Muscle of back (tissue), 13 donors: Measurements from ENCODE around the gene NME4. TPM values are rescaled to one million over a fixed set of nuclear protein-coding genes. Genes with fewer than 3 reads are reported as not detected.
A peak's percentile ranks its signal among the peaks of the same experiment; 100 is the strongest.
"Not testable (repeated sequence)": the region's sequence is repeated elsewhere in the genome, so short reads cannot be mapped to it uniquely, and the experiment has no call there.

Experiments used
- DNase-seq, 3 donors: peaks; one replicate each; pipeline versions ENCODE4 v3.0.0 to v3.0.0-alpha.2; 2013
- long read RNA-seq, 9 donors: transcript quantifications; one replicate each; lab custom pipeline, GENCODE V29; 2026
- polyA plus RNA-seq, 10 donors: library from polyadenylated mRNA; unstranded; fragments of 120-200 nt; gene quantifications; one replicate each; pipeline ENCODE4 v1.2.1, GENCODE V29; 2013; ENCODE audit not compliant: insufficient read length in 10 of 10

The NME4 gene
- polyA plus RNA-seq: 100 to 1,000 TPM in 1 of 10 donors, 10 to 100 TPM in 9; 63.6 to 121 (median 73.5) TPM
- long read RNA-seq, donor 1, transcript NME4-211 (6 exons, 1,193 nt): minor isoform, 5 of 39 reads
- long read RNA-seq, donor 1, transcript NME4-201 (5 exons, 995 nt): major isoform, 28 of 39 reads
- long read RNA-seq, donor 1, transcript NME4-210 (2 exons, 1,861 nt): minor isoform, 6 of 39 reads
- long read RNA-seq, donor 1, partial matches to known transcripts: 0 of 39 reads
- long read RNA-seq, donor 1, other reads (novel, unspliced or antisense): 0 of 39 reads
- long read RNA-seq, donor 2, transcript NME4-201 (5 exons, 995 nt): major isoform, 22 of 37 reads
- long read RNA-seq, donor 2, partial matches to known transcripts: 11 of 37 reads
- long read RNA-seq, donor 2, other reads (novel, unspliced or antisense): 0 of 37 reads
- long read RNA-seq, donor 3: 0 reads
- long read RNA-seq, donor 4, transcript NME4-210 (2 exons, 1,861 nt): minor isoform, 5 of 23 reads
- long read RNA-seq, donor 4, transcript NME4-201 (5 exons, 995 nt): major isoform, 17 of 23 reads
- long read RNA-seq, donor 4, partial matches to known transcripts: 0 of 23 reads
- long read RNA-seq, donor 4, other reads (novel, unspliced or antisense): 0 of 23 reads
- long read RNA-seq, donor 5, transcript NME4-201 (5 exons, 995 nt): major isoform, 26 of 73 reads
- long read RNA-seq, donor 5, transcript NME4-210 (2 exons, 1,861 nt): minor isoform, 7 of 73 reads
- long read RNA-seq, donor 5, partial matches to known transcripts: 28 of 73 reads
- long read RNA-seq, donor 5, other reads (novel, unspliced or antisense): 6 of 73 reads
- long read RNA-seq, donor 6, transcript NME4-201 (5 exons, 995 nt): major isoform, 26 of 42 reads
- long read RNA-seq, donor 6, partial matches to known transcripts: 11 of 42 reads
- long read RNA-seq, donor 6, other reads (novel, unspliced or antisense): 0 of 42 reads
- long read RNA-seq, donor 7, transcript NME4-201 (5 exons, 995 nt): major isoform, 14 of 18 reads
- long read RNA-seq, donor 7, partial matches to known transcripts: 0 of 18 reads
- long read RNA-seq, donor 7, other reads (novel, unspliced or antisense): 0 of 18 reads
- long read RNA-seq, donor 8, transcript NME4-201 (5 exons, 995 nt): major isoform, 21 of 46 reads
- long read RNA-seq, donor 8, partial matches to known transcripts: 18 of 46 reads
- long read RNA-seq, donor 8, other reads (novel, unspliced or antisense): 0 of 46 reads
- long read RNA-seq, donor 9, transcript NME4-201 (5 exons, 995 nt): major isoform, 5 of 5 reads
- long read RNA-seq, donor 9, partial matches to known transcripts: 0 of 5 reads
- long read RNA-seq, donor 9, other reads (novel, unspliced or antisense): 0 of 5 reads

DNA sequence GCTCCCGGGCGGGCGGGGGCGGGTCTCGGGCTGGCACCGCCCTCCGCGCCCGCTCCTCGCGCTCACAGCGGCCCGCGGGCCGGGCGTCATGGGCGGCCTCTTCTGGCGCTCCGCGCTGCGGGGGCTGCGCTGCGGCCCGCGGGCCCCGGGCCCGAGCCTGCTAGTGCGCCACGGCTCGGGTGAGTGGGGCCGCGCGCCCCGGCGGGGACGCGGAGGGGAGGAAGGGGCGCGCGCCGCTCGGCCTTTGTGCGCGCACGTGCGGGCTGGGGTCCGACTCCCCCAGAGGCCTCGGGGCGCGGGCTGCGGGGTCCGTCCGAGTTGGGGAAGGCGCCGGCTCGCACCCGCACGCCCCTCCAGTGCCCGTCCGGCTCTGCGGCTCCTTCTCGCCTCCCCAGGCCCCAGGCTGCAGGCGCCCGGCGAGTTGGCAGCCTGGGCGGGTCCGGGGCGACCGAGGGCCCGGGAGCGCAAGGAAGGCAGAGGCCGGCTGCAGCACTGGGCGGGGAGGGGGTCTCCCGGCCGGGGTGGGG is at the start of gene NME4:
Gene NME4, plus strand, starts transcription at position 65 of the 527 bp plus-strand sequence. Its CDS starts 24 bp downstream, at position 89.
- peak in 1 of 3 donors; percentile 65 for DNase-seq

DNA sequence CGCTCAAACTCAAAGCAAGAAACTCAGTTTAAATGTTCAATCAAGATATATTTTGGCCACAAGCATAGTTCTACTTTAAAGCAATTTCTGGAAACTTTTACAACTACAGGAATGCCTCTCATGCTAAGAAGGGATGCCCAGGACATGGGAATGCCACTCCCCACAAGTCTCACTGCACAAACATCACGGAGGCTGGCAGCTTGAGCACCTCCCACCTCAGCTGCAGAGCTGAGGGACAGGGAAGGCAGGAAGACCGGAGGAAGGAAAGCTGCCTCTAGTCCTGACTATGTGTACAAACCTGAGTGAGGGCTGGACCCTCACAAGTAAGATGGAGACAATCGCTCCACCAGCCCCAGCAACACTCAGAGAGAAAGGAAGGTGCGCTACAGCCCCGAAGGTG is 49.8 kb upstream of the NME4 start:
- DNase-seq: no peak

DNA sequence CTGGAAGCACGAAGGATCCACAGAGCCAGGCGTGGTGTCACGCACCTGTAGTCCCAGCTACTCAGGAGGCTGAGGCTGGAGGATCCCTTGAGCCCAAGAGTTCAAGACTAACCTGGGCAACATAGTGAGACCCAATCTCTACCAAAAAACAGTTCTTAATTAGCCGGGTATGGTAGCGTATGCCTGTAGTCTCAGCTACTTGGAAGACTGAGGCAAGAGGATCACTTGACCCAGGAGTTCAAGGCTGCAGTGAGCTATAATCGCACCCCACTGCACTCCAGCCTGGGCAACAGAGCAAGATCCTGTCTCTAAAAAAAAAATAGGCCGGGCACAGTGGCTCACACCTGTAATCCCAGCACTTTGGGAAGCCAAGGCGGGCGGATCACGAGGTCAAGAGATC is 48.5 kb upstream of the NME4 start:
- DNase-seq: not testable (repeated sequence)

DNA sequence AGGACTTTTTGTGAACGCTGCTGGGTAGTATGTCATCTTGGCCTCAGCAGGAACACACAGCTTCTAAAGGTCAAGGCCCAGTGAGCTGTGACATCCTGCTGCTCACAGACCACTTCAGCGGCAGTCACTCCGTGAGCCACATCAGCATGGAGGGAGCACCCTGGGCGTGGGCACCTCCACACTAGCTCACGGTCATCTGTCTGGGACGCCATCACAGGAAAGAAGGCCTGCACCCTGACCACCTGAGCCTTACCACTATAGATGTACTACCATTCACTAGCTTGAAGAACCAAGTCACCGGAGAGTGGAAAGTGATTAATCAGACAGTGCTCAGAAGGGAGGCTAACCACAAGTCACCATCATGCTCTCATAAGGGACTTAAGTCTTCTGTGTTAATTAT is 47.8 kb upstream of the NME4 start:
- DNase-seq: no peak

DNA sequence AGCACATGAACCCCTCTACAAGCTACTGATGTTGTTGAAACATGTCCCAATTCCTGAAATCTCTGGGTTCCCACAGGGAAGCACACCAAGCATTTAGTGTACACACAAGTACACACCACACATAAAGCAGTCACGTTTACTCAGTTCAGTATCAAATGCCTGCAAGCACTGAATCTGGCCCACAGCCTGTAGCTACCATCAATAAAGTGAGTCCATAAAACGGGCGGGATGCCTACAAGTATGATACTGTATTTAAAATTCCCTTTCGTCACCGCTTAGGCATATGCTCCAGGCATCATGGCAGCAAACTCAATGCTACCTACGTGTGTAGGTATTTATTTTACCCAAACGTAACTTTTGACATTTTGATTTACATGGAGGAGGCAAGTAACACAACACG is 46.8 kb upstream of the NME4 start:
- no peak for DNase-seq

DNA sequence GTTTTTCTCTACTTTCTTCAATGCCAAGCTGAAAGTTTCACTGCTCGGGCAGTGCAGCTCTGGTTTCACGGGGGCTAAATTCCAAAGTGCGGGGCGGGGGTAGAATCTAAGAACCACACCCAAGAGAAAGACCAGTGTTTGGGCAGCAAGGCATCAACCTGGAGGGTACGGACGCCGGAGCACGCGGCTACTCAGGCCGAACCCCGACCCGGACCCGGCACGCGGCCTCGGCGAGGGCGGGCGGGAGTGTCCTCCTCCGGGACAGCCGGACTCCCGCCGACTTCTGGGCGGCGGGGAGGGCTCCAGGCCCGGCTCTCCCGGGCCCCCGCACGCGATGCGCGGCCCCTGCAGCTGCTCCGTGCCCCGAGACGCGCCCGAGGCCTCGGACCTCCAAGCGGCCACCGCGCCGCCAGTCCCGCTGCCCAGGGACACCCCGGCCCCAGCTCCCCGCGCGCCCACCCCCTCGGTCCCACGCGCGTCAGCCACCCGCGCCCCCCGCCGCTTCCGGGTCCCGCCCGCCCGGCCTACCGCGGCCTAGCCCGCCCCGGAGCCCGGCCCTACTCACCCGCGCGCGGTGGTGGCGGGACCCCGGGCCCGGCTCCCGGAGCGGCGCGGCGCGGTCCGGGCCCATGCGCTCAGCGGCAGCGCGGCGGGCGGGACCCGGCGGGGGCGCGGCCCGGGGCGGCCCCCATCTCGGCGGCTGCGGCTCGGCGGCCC is 45.0 kb upstream of the NME4 start:
- DNase-seq: peak in 1 of 3 donors; percentile 48

DNA sequence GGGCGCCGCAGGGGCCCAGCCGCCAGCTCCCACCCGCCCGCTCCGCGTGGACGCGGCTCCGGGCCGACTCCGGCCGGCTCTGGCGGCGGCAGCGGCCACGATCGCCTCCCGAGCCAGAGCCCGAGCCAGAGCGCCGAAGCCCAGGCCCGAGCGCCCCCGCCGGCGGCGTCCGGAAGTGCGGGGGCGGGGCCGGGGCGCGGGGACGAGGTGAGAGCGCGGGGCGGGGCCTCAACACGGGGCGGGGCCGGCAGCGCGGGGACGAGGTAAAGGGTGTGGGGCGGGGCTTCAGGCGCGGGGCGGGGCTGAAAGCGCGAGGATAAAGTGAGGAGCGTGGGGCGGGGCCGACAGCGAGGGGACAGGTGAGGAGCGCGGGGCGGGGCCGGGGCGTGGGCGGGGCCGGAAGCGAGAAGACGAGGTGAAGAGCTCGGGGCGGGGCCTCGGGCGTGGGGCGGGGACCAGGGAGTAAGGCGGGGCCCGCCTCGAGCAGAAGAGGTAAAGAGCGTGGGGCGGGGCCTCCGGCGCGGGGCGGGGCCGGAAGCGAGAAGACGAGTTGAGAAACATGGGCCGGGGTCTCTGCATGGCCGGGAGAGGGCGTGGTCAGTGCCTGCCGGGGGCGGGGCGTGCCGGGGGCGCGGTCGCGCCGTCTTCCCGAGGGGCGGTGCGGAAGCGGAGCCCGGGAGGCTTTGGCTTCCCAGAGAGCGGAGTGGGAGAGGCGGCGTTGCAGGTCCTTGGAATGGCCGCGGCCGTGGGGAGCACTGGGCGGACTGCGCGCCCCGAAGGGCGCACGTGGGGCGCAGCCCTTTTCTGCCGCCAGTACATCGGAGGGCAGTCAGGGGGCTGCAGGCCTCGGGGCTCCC is 44.2 kb upstream of the NME4 start, which contains the start of gene AXIN1:
Gene AXIN1, minus strand, starts transcription at position 177 of the 857 bp plus-strand sequence. CDS start 5,698 bp downstream, outside the sequence.
- DNase-seq: peak; percentile 88 to 91 (median 90)

DNA sequence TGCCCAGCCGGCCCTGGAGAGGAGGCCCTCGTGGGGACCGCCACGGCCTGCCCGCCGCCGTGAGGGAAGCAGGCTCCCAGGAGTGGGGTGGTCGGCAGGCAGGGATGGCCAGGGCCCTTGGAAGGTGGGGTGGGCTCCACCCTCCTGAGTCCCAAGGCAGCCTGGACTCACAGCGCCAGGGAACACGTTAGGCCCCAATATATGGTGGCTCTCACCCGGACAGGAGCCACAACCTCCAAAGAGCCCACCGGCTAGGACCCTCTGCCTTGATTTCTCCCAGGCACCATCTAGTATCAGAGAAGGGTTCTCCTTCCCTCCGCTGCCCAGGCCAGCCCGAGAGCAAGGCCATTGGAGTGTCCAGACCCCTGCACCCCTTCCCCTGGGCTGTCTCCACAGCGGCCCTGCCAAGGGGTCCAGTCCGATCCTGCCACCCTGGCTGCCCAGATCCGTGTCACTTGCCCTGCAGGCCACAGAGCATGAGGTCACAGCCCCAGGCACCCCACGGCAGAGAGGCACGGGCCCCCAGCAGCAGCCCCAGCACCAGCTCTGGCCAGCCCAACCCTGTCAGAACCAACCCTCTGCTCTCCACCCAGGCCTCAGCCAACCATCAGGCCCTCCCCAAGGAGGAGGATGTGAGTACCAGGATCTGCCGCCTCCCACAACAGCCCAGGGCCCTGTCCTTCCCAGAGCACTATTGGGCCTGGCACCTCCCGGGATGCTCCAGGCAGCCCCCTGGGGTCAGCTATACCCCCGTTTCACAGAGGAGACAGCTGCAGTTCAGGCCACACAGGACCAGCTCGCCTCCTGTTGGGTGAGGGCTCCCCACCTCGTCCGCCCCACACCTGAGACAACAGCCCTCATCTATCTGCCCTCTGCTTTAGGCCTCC is 43.4 kb upstream of the NME4 start:
- DNase-seq: no peak

DNA sequence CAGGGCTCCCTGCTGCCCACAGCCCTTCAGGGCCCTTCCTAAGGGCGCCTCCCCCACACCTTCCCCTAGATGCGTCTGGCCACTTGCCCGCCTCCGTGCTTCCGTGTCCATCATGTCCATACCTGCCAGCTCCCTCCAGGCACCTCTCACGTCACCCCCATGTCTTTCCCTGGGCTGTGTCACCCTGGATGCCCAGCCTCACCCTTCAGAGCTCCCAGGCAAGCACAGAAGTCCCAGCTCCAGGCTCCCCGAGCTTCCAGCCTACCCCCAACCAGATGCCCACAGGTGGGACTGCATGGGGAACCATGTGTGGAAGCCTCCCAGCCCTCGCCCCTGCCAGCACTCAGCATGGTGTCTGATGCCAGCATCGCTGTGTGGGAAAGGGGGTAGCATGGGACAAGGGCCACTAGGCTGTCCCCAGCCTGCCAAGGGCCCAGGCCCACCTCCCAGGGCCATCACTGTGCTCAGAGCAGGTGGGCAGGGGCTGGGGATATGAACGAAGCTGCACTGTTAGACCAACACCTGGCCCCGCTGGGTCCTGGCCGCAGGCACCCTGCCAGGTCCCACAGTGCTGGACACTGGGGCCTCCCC is 42.6 kb upstream of the NME4 start:
- DNase-seq: no peak

DNA sequence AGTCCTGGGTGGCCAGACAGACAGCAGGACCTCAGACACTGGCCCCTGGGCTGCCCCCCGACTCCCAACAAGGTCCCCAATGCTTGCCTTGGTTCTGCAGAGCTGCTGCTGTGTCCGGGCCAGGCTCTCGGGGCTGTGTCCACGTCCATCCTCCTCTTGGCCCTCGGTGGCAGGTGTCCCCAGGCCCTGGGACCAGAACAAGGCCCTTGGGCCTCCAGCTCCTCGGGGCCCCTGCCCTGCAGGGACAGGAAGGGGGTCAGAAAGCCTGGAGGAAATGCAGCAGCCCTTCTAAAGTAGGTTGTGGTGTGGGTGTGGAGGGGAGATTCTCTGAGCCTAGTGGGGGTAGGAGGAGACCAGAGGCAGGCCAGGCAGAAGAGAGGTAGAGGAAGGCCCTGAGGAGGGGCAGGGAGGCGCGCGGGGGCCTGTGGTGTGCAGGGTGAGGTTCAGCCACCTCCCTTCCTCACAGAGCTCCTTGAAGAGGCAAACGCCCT is 42.0 kb upstream of the NME4 start:
- no peak for DNase-seq

DNA sequence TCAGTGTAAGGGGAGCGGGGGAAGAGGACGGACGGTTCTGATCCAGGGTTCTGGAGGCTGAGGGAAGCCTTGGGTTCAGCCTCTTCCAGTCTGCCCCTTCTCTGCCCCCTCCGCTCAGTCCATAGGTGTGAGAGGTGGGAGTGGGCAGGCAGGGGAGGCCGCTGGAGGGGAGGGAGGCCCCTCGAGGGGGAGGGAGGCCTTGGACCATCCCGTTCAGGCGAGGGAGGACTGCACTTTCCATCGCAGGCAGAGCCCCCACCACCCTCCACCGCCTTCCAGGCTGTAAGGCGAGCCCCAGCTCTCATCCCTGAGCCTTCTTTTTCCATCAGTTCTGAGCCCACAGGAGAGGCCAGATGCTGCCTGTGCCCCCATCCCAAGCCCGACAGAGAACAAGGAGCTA is 40.3 kb upstream of the NME4 start:
- DNase-seq: no peak

DNA sequence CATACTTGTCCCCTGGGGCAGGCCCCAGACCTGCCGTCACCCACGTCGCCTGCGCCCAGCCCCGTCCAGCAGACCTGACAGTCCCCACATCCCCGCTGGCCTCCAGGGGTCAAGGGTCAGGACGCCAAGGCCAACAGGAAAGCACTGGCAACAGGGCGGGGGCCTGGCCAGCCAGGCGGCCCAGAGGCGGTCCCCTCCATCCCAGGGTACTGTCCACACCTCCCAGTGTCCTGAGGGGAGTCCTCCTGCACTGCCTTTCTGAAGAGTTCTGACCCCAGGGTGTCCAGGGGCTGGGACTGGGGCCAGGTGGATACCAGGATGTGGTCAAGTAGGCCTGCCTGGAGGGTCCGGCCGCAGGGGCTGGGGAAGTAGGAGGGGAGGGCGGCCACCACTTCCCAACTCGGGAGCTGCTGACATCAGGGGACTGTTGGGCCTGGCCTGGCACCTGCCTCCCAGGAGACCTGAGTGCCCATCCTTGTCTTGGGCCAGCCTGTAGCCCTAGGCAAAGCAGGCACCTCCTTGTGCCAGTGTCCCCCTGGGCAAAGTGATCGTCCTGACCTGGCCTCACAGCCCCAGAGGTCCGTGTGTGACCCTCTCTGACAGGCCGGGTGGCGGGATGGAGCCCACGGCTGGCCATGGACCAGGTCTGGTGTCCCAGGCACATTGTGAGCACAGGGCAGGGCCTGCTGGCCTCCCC is 37.8 kb upstream of the NME4 start:
- no peak for DNase-seq

DNA sequence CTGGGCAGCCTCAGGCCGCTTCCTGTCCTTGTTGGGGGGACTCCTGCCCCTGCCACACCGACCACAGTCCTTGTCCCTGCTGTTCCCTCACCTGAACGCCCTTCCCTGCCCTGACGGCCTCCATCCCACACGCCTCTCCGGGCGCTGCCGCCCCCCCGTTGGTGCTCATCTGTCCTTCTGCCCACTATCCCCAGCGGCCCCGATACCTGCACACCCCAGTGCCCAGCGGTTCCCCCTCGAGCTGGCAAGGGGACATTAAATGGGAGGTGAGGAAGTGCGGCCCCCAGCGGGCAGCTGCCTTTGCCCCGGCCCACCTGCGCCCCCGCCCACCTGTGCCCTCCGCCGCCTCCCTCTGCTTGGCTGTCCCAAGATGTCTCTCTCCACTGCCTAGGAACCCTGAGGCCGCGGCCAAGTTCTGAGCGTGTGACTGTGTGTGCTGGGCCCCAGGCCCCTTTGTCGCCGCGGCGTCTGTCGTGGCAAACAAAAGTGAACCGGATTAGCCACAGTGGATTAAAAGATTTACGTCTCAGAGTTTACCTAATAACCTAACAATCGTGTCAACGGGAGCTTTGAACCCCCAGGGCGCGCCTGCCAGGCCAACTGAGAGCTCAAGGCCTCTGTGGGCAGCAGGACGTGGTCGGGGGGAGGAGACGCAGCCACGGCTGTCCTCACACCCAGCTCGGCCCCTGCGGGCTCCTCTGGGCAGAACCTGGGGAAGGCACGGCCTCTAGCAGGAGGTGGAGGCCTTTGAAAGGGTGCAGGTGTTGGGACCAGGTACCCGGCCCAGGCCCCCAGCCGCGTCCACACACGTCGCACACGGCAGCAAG is 36.9 kb upstream of the NME4 start:
- DNase-seq: no peak

DNA sequence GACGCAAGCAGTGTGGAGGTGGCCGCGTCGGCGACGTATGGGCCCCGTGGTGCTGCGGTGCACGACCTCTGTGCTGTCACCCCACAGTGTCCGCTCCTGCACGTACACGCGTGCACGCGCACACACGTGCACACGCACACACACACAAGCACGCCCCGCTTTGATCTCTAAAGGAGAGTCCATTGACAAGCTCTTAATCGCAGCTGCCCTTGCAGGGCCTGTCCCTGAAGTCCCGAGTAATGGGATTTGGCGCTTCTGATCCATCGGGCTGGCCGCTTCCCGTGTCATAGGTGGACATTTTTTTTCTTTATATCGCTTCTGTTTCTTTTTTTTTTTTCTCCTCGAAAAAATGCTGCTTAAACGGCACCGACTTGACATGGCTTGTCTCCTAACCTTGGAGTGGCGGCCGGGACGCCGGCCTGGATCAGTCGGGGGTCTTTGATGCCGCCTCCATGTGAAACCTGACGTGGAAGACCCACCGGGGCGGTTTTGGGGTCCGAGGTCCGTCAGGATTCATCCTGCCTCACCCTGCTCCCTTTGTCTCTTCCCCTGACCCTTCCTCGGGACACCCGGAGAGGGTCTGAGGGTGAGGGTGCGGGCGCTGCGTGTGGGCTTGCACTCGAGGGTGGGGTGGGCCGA is 36.2 kb upstream of the NME4 start:
- no peak for DNase-seq

DNA sequence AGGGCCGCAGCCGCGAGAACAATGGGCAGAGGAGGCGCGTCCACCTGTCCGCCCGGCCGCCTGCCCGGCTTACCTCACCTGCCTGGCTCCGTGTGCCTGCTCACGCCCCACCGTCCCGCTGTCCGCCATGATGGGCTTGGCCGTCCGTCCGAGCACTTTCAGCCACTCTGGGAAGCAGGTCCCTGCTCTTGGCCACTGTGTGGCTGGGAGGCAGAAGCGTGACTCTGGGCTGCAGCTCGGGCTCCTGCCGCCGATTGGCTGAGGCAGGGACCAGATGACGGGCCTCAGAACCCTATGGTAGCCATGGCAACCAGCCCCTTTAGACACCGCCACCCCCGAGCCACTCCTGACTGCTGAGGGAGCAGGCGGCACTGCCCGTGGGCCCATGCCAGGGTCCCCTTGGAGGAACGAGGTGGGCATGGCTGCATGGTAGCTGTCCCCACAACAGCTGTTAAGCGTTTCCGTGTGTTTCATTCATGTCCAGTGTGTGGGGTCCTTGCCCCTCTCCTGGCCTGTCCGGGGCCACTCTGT is 35.6 kb upstream of the NME4 start:
- no peak for DNase-seq
